HG03103 (cell line): Measurements from ENCODE around the gene LYG1.
"Not testable (repeated sequence)": the region's sequence is repeated elsewhere in the genome, so short reads cannot be mapped to it uniquely, and the experiment has no call there.

Experiments used
- ATAC-seq: cut with Tn5 transposase; IDR thresholded peaks from one replicate; pipeline ENCODE4 v1.9.1; 2021; ENCODE audit warnings: low read depth; ENCODE audit not compliant: unreplicated experiment

LYG1 gene

DNA sequence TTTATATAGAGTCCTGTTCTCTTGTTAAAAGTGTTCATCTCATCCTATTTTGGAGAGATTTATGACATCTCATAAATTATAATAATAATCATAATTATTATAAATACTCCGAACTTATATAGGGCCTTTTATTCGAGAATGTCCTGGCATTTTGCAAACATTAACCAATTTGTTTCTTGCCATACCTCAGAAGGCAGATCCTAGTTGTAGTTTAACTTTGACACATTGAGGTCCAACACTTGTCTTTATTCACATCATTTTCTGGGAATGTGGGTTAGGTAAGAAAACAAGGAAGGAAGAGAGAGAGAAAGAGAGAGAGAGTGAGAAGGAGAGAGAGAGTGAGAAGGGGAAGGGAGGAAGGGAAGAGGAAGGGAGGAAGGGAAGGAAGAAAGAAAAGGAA, at the start of gene LYG1:
LYG1 (minus strand) TSS at position 101 of the 400 bp plus-strand sequence. CDS start 5,527 bp downstream, outside the sequence.
- ATAC-seq, result not testable (repeated sequence)

DNA sequence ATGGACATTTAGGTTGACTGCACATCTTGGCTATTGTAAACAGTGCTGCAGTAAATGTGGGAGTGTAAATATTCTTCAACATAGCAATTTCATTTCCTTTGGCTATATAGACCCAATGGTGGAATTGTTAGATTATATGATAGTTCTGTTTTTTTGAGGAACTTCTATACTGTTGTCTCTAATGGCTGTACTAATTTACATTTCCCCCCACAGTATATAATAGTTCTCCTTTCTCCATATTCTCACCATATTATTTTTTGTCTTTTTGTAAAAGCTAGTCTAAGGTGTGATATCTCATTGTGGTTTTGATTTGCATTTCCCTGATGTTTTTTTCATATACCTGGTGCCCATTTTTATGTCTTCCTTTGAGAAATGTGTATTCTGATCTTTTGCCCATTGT, 49.2 kb upstream of the LYG1 start:
- ATAC-seq, result no peak

DNA sequence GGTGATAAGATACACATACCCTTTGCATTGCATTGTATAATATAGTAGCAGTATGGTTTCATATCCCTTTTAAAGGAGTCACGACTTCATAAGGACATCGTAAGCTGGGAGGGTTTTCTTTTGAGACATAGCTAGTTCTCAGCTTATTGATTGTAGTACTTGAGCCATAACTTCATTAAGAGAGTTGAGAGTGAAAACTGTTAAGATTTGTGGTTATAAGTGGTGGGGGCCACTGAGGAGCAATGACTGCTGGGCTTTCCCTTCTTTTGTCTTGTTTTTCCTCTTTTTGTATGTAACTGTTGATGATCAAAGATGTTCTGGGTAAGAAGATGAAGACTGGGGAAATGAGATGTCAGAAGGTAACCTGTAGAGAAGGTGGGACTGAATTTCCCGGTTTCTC, 47.2 kb upstream of the LYG1 start:
- peak; percentile 66 for ATAC-seq

GRCh38 chr2:99346218-99346617, 45.2 kb upstream of the LYG1 start:
- no peak for ATAC-seq

GRCh38 chr2:99345446-99345845, 44.4 kb upstream of the LYG1 start:
- ATAC-seq, result not testable (repeated sequence)

- no peak for ATAC-seq
Observed at GRCh38 chr2:99342536-99342935, 41.5 kb upstream of the LYG1 start.

DNA sequence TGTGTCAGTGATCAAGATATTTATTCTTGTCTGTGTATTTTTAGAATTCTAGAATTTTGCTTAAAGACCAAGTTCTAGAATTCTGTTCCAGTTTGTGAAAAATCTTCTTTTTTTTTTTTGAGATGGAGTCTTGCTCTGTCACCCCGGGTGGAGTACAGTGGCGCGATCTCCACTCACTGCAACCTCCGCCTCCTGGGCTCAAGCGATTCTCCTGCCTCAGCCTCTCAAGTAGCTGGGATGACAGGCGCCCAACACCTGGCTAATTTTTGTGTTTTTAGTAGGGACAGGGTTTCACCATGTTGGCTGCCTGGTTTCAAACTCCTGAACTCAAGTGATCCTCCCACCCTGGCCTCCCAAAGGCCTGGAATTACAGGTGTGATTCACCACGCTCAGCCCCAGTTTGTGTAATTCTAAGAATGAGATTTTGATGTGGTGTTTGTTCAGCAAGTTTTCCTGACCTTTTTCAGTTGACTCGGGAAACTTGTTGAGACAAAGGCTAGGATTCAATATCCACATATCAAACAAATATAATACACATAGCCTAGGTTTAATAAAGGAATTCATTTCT, 39.8 kb upstream of the LYG1 start:
- no peak for ATAC-seq

GRCh38 chr2:99338029-99338585, 37.1 kb upstream of the LYG1 start:
- ATAC-seq, result no peak

GRCh38 chr2:99337113-99338028, 36.4 kb upstream of the LYG1 start, which contains the start of gene EIF5B:
EIF5B (plus strand) TSS chr2:99337389; CDS start chr2:99337555, 166 bp downstream.
- peak; percentile 47 for ATAC-seq

DNA sequence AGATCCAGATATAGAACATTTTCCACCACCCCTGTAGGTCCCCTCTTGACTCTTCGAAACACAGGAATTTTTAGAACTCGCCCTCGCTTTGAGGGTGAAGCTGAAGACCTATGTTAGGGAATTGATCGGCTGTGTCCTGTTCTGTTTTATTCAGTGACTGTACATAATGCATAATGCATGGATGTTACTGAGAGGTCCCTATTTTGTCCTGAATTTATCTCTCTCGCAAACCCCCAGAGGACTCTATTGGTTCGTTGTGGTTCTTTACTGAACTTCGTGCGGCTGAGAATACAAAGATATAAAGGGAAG, 35.8 kb upstream of the LYG1 start:
- ATAC-seq, result peak; percentile 1

DNA sequence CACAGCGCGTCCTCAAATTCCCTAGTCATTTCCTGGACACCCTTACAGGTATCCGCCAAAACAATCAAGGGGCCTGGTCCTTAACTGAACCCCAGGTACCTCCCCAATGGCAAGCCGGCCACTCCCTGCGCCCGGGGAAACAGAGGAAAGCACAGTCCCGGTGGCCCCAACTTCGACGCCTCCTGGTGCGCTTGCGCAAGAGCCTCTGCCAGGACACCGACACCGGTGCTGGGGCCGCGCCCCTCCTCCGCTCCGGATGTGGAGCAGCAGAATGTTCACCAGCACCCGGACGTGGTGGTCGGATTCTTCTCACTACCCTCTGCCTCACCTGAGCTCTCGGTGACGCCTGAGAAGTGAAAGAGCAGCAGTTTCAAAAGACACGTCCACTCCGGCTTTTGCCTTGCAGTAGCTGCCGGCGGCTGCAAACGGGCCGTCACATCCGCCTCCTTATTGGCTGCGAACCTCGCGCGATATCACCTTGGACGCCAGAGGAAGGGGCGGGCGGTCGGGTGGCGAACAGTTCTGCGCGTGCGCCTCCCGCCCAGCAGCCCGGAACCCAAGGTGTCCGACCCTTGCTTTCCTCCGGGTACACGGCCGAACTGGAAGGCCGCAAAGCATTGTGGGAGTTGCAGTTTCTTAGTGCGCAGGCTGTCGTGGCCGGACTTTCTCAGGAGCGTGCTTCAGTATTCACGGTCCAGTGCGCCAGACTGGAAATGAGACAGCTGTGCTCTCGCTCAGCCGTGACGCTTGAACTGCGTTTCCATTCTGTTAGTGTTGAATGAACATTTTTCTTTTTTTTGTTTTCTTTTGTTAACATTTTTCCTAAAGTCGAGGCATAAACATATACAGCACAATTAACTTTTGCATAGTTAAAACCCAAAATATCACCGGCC, 35.2 kb upstream of the LYG1 start, which contains the start of gene TXNDC9:
TXNDC9 (minus strand) TSS at position 423 of the 893 bp plus-strand sequence. CDS start 3,123 bp downstream, outside the sequence.
- ATAC-seq, result peak; percentile 64

- no peak for ATAC-seq
Observed at GRCh38 chr2:99325384-99325783, 24.4 kb upstream of the LYG1 start.

DNA sequence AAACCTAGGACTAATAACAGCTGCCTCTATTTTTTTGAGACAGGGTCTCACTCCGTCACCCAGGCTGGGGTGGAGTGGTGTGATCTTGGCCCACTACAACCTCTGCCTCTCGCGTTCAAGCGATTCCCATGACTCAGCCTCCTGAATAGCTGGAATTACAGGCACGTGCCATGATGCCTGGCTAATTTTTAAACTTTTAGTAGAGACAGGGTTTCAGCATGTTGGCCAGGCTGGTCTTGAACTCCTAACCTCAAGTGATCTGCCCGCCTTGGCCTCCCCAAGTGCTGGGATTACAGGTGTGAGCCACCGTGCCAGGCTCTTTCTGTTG, 16.8 kb upstream of the LYG1 start:
- not testable (repeated sequence) for ATAC-seq

- no peak for ATAC-seq
Observed at GRCh38 chr2:99317161-99317872, 16.3 kb upstream of the LYG1 start.

- ATAC-seq, result no peak
Observed at GRCh38 chr2:99299580-99299979, 1.4 kb downstream of the LYG1 start.

- ATAC-seq, result no peak
Observed at GRCh38 chr2:99297994-99298393, 3.0 kb downstream of the LYG1 start.

GRCh38 chr2:99285526-99285925, 15.5 kb downstream of the LYG1 start:
- no peak for ATAC-seq

DNA sequence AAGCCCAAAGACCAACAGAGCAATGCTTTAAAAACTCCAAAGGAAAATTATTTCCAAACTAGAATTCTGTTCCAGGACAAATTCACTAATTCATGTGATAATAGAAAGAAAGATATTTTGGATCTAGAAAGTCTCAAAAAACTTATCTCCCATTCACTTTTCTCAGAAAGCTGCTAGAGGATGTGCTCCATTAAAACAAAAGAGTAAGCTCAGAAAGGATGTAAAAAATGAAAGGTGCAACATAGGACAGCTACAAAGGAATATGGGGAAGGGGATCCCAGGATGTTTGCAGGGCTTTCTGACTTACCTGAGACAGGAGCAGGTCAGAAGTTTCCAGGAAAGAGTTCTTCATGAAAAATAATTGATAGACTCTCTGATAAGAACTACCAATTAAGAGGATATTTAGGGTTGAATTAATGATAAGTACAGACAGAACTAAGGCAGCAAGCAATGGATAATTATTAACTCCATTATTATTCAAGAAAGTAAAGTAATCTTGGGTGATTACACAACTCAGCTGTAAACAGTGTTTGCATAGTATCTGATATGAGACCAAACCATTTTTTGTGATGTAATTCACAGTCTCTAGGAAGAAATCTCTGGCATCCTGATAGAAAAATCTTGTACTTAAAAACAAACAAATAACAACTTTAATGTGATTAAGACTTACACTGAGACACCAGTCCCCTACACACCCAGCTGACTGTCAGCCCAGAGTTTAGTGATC, 20.9 kb downstream of the LYG1 start:
- no peak for ATAC-seq

DNA sequence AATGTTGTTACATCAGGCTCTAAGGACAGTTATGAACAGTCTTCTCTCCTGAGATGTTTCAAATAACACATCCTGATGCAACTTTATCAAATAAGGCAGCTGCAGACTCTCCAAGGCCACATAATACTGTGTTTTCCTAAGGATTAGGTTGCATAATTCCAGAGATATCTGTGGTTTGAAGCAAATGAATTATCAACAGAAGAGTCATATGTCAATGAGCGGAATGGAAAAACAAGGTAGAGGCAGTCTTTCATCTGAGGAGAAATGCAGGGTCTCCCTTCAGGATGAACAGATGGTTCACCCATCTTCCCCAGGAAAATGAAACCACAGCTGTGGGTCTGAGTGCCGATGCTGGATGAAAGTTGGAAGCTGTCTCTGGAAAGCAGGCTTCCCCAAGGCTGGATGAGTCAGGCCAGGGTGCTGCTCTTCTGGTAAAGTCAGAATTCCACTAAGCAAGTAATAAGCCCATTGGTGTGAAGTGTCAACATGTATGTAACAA, 22.2 kb downstream of the LYG1 start:
- no peak for ATAC-seq
